IPS-15b (cell line): ENCODE measurements around the gene MTG2.

Source experiments
- H3K27me3 ChIP-seq: one replicate; pipeline ENCODE4 v1.6.1; 2013; ENCODE audit warnings: low read length; ENCODE audit not compliant: control insufficient read depth, insufficient read depth
- H3K36me3 ChIP-seq: one replicate; pipeline ENCODE4 v1.6.1; 2013; ENCODE audit warnings: low read length; ENCODE audit not compliant: control insufficient read depth, insufficient read depth
- H3K4me1 ChIP-seq: one replicate; pipeline ENCODE4 v1.6.1; 2013; ENCODE audit warnings: mild to moderate bottlenecking, low read length; ENCODE audit not compliant: control insufficient read depth, insufficient read depth
- H3K4me3 ChIP-seq: one replicate; pipeline ENCODE4 v1.5.1; 2013; ENCODE audit warnings: low read depth, low read length
- H3K9ac ChIP-seq: one replicate; pipeline ENCODE4 v1.6.1; 2013; ENCODE audit warnings: low read depth, mild to moderate bottlenecking, low read length
- H3K9me3 ChIP-seq: one replicate; pipeline ENCODE4 v1.6.1; 2013; ENCODE audit warnings: mild to moderate bottlenecking, low read length; ENCODE audit not compliant: control insufficient read depth, insufficient read depth

MTG2 gene, protein sequence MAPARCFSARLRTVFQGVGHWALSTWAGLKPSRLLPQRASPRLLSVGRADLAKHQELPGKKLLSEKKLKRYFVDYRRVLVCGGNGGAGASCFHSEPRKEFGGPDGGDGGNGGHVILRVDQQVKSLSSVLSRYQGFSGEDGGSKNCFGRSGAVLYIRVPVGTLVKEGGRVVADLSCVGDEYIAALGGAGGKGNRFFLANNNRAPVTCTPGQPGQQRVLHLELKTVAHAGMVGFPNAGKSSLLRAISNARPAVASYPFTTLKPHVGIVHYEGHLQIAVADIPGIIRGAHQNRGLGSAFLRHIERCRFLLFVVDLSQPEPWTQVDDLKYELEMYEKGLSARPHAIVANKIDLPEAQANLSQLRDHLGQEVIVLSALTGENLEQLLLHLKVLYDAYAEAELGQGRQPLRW

DNA sequence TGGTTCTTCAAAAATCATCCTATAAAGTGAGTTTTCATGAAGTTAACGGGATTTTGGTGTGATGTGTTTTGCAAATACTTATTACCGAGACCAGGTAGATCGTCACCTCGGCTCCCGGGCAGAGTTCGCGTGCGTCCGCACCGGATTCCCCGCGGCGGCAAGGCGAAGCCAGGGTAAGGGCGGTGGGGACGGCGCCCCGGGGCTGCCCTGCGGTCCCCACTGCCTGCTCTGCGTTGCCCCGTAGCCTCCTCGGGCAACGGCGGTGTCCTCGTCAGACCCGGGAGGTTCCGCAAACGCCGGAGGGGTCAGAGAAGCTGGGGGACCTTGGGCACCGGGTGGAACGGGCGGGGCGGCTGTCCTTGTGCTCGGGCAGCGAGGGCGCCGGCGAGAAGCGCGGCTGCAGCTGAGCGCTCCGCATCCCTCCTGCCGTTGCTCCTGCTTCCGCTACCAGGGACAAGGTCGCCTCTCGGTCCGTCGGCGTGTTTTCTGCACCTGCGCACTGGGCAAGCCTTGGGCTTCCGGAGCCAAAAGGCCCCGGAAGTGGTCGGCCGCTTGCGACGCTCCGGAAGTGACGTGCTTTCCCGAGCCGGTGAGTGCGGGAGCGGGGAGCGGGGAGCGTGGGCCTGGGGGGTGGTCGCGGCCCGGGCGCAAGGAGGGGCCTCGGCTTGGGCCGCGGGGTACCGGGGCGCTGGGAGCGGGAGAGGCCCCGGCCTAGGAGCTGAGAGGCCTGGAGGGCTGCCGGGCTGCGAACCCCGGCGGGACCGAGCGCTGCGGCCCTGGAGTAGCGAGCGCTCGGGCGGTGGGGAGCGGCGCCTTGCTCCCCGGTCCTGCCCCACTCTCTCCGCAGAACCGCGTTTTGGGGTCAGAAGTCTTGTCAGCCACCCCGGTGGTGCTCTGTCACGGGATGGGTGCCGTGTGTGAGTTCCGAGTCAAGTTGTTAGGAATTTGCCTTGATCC, at the start of gene MTG2:
TSS of gene MTG2 (plus strand) at position 560 of the 957 bp plus-strand sequence. CDS start 10,393 bp downstream, outside the sequence.
- Histone ChIP-seq H3K9ac (peak within 1 kb of the TSS; percentile 97), H3K27me3 (no peaks in the 10 kb centered on the region), H3K4me3 (peak within 1 kb of the TSS; percentile 90), H3K36me3 (peaks cover 10% of the 10 kb centered on the region), H3K9me3 (no peaks in the 10 kb centered on the region), H3K4me1 (peaks cover 2% of the 10 kb centered on the region)

GRCh38 chr20:62133051-62133845, 49.6 kb upstream of the MTG2 start:
- Histone ChIP-seq H3K4me1 (no peaks in the 10 kb centered on the region), H3K4me3 (no peak overlapping the region), H3K9me3 (no peaks in the 10 kb centered on the region)

GRCh38 chr20:62133864-62134263, 49.0 kb upstream of the MTG2 start:
- Histone ChIP-seq H3K4me3 (no peak overlapping the region), H3K27me3 (no peaks in the 10 kb centered on the region), H3K36me3 (peaks cover 88% of the 10 kb centered on the region), H3K9me3 (no peaks in the 10 kb centered on the region), H3K4me1 (no peaks in the 10 kb centered on the region), H3K9ac (no peak overlapping the region)

More at GRCh38 chr20:62133051-62133845, 49.6 kb upstream of the MTG2 start:
- Histone ChIP-seq H3K9ac (no peak overlapping the region), H3K27me3 (no peaks in the 10 kb centered on the region), H3K36me3 (peaks cover 89% of the 10 kb centered on the region)

DNA sequence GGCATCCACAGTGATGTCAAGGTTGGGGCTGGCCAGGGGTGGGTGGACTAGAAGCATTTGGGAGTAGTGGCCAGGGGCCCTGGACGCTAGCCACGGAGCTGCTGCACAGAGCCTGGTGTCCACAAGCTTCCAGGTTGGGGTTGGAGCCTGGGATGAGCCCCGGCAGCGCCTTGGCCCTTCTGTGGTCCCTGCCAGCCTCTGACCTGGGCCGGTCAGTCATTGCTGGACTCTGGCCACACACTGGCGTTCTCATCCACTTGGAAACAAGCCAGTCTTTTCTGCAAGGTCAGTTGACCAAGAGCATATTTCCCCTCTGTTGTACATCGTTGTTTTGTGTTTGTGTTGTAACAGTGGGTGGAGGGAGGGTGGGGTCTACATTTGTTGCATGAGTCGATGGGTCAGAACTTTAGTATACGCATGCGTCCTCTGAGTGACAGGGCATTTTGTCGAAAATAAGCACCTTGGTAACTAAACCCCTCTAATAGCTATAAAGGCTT, 48.0 kb upstream of the MTG2 start:
- Histone ChIP-seq H3K4me3 (no peak overlapping the region), H3K36me3 (peaks cover 89% of the 10 kb centered on the region), H3K27me3 (no peaks in the 10 kb centered on the region), H3K4me1 (no peaks in the 10 kb centered on the region), H3K9ac (no peak overlapping the region), H3K9me3 (no peaks in the 10 kb centered on the region)

GRCh38 chr20:62135573-62136266, 47.1 kb upstream of the MTG2 start:
- H3K27me3 ChIP-seq, result no peaks in the 10 kb centered on the region
- no peaks in the 10 kb centered on the region for H3K9me3 ChIP-seq
- peaks cover 86% of the 10 kb centered on the region for H3K36me3 ChIP-seq
- no peak overlapping the region for H3K4me3 ChIP-seq
- H3K9ac ChIP-seq, result no peak overlapping the region
- H3K4me1 ChIP-seq, result no peaks in the 10 kb centered on the region

- H3K4me1 ChIP-seq, result peaks cover 2% of the 10 kb centered on the region
- H3K9ac ChIP-seq, result no peak overlapping the region
- H3K36me3 ChIP-seq, result peaks cover 81% of the 10 kb centered on the region
- H3K9me3 ChIP-seq, result no peaks in the 10 kb centered on the region
- H3K4me3 ChIP-seq, result no peak overlapping the region
- no peaks in the 10 kb centered on the region for H3K27me3 ChIP-seq
Observed at GRCh38 chr20:62136283-62137091, 46.3 kb upstream of the MTG2 start.

- Histone ChIP-seq H3K36me3 (peaks cover 75% of the 10 kb centered on the region), H3K4me3 (no peak overlapping the region), H3K4me1 (peaks cover 4% of the 10 kb centered on the region), H3K27me3 (no peaks in the 10 kb centered on the region), H3K9ac (no peak overlapping the region), H3K9me3 (no peaks in the 10 kb centered on the region)
Observed at GRCh38 chr20:62137092-62137384, 45.8 kb upstream of the MTG2 start.

- H3K36me3 ChIP-seq, result peaks cover 69% of the 10 kb centered on the region
- H3K27me3 ChIP-seq, result no peaks in the 10 kb centered on the region
- no peaks in the 10 kb centered on the region for H3K9me3 ChIP-seq
- no peak overlapping the region for H3K4me3 ChIP-seq
- no peak overlapping the region for H3K9ac ChIP-seq
- peaks cover 4% of the 10 kb centered on the region for H3K4me1 ChIP-seq
Observed at GRCh38 chr20:62137478-62138203, 45.2 kb upstream of the MTG2 start.

DNA sequence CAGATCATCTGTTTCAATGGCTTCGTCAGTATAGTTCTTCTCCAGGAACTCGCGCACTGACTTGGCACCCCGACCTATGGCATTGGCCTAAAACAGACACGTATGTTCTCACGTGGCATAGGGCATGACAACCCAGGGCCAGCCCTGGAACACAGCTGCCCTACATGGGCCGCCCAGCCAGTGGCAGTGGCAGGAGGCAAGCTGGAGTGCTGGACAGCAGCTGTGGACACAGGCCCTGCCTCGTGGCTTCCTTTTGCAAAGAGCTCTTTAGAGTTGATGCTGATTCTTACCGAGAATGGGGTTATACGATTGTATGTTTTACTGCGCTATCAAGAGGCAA, 44.7 kb upstream of the MTG2 start:
- Histone ChIP-seq H3K4me3 (no peak overlapping the region), H3K9me3 (no peaks in the 10 kb centered on the region), H3K4me1 (peaks cover 4% of the 10 kb centered on the region), H3K36me3 (peaks cover 64% of the 10 kb centered on the region), H3K27me3 (no peaks in the 10 kb centered on the region), H3K9ac (no peak overlapping the region)

DNA sequence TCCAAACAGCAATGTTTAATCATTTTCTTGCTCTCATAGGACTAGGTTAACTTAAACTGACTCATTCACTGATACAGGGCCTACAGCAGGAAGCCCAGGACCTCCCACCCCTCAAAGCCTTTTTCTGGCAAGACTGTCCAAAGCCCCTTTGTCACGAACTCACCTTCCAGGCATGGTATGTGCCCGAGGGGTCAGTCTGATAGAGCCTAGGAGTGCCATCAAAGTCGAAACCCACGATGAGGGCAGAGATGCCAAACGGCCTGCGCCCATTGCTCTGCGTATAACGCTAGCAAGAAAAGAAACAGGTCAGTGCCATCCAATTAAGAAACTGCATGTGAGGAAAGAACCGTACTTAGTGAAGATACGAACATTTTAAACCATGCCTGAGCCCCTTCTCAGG, 43.9 kb upstream of the MTG2 start:
- Histone ChIP-seq H3K9ac (no peak overlapping the region), H3K36me3 (peaks cover 58% of the 10 kb centered on the region), H3K9me3 (no peaks in the 10 kb centered on the region), H3K4me3 (no peak overlapping the region), H3K27me3 (no peaks in the 10 kb centered on the region), H3K4me1 (peaks cover 4% of the 10 kb centered on the region)
